Adrenal gland (tissue), 12 donors: Measurements from ENCODE around the gene TP53RK. TPM values are rescaled to one million over a fixed set of nuclear protein-coding genes. Genes with fewer than 3 reads are reported as not detected.

ENCODE experiments used
- DNase-seq, 7 donors: peaks; one replicate each; pipeline ENCODE4 v3.0.0-alpha.2; 2019 to 2020
- H3K27ac ChIP-seq, 5 donors: fragments of 200-600 bp; sonication (generic) in 4 of 5; 1 replicate in 3 of 5; 2 replicates in 2 of 5; pipeline versions ENCODE4 v1.5.1 to v1.8.0; 2016 to 2020; ENCODE audit warnings: mild to moderate bottlenecking in 1 of 5
- H3K27me3 ChIP-seq: fragments of 200-600 bp; 2 replicates; pipeline ENCODE4 v1.8.0; 2021
- H3K36me3 ChIP-seq, 2 donors: fragments of 200-600 bp; replicated peaks in 1 of 2; 1 replicate in 1 of 2; 2 replicates in 1 of 2; pipeline versions ENCODE4 v1.5.1 to v1.8.0; 2018 to 2022
- H3K4me1 ChIP-seq, 2 donors: fragments of 200-600 bp; replicated peaks in 1 of 2; 1 replicate in 1 of 2; 2 replicates in 1 of 2; pipeline versions ENCODE4 v1.5.1 to v1.8.0; 2018 to 2021
- H3K4me3 ChIP-seq, 4 donors: fragments of 200-600 bp; sonication (generic) in 3 of 4; one replicate each; pipeline ENCODE4 v1.5.1; 2016 to 2018
- H3K9me3 ChIP-seq, 3 donors: fragments of 200-600 bp; sonication (generic) in 1 of 3; replicated peaks in 1 of 3; 1 replicate in 2 of 3; 2 replicates in 1 of 3; pipeline versions ENCODE4 v1.5.1 to v1.8.0; 2016 to 2021
- CTCF ChIP-seq, 6 experiments: fragments of 450-650 bp in 4 of 6; fragments of 200-600 bp in 2 of 6; sonication (generic) in 1 of 6; IDR thresholded peaks; 1 replicate in 5 of 6; 2 replicates in 1 of 6; pipeline versions ENCODE4 v1.5.1 to v1.8.0; 2016 to 2021; ENCODE audit warnings: antibody characterized with exemption in 6 of 6, mild to moderate bottlenecking in 2 of 6, moderate library complexity in 1 of 6
- POLR2A ChIP-seq, 2 donors: fragments of 450-650 bp; IDR thresholded peaks; one replicate each; pipeline ENCODE4 v1.6.1; 2017; ENCODE audit warnings: antibody characterized with exemption in 2 of 2, mild to moderate bottlenecking in 2 of 2, moderate library complexity in 1 of 2
- WGBS, 4 donors: extraction: QIAGEN DNeasy Blood & Tissue Kit in 2 of 4; methylation state at CpG; one replicate each; pipeline versions ENCODE4 v1.1.5 to v1.1.7; 2013 to 2017; 5-methylcytosine and 5-hydroxymethylcytosine counted together
- intact Hi-C, 2 donors: fragments of 100-400 bp; cut with DNase I; formaldehyde crosslinking; loops; one replicate each; pipeline versions ENCODE4 v1.14.1 to v1.15.0; 2022 to 2023
- polyA plus RNA-seq, 3 donors: library from polyadenylated mRNA; stranded (reverse); fragments of 200-250 nt in 2 of 3; fragments of 350-450 nt in 1 of 3; fragmentation: Illumina TruSeq in 1 of 3; extraction: RNeasy Lipid Tissue Mini Kit (QIAGEN cat#74804) in 1 of 3; gene quantifications; one replicate each; pipeline ENCODE4 v1.2.3, GENCODE V29; 2013 to 2014
- total RNA-seq, 9 donors: library from RNA; depleted of rRNA in 4 of 9; stranded (reverse); fragments of >200 nt in 4 of 9; fragments of 120-200 nt in 1 of 9; fragmentation: NEBNext Ultra II Directional in 1 of 9; extraction: Animal tissue kit (Norgen Biotek cat#: 25700) in 1 of 9; gene quantifications; one replicate each; pipeline versions ENCODE4 v1.1.0 to v1.2.4, GENCODE V29; 2013 to 2023
- donor health status: healthy with polysubstance abuse.
- donor health status: Bipolar disorder and iron deficiency.
- donor health status: DM: yes; HTN: yes; CAD: no.
- donor health status: DM: no; HTN: no; CAD: no.
- donor health status: DM: no; HTN: no; CAD: no.
- donor health status: DM: yes; HTN: yes; CAD: no.

Gene TP53RK
- total and polyA plus RNA-seq, 12 donors, result 8.9 to 35.0 (median 16.9) TPM

DNA sequence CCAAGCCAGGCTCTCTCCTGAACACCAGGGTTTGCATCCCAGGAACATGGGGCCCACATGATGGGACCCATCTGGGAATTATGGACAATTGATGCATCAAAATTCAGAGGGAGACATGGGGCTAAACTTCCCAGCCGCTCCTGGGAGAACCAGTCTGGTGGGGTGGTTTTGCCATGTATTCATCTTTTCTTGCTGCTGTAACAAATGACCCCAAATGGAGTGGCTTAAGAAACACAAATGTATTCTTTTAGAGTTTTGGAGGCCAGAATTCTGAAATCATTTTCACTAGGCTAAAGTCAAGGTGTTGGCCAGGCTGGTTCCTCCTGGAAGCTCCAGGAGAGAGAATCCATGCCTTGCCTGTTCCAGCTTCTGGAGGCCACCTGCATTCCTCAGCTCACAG lies 44.5 kb downstream of the TP53RK start:
- no peaks in the 10 kb centered on the region for H3K9me3 ChIP-seq
- no peaks in the 10 kb centered on the region for H3K4me1 ChIP-seq
- no peak overlapping the region for H3K27ac ChIP-seq
- intact Hi-C loops, result no loop called here
- no peaks in the 10 kb centered on the region for H3K36me3 ChIP-seq
- WGBS, 4 donors, result 88 to 100% (median 91%) methylated on average over 1 of the region's 1 CpG; no CpG with 5 or more reads in 1 of the 4 donors
- no peak for DNase-seq
- H3K4me3 ChIP-seq, result no peak overlapping the region
- no peak for TF ChIP-seq POLR2A (IDR thresholded peaks at IDR 0.05)
- no peak for TF ChIP-seq CTCF (IDR thresholded peaks at IDR 0.05)
- H3K27me3 ChIP-seq, result no peaks in the 10 kb centered on the region

- WGBS, 4 donors, result 97 to 98% (median 97%) methylated on average over 3 of the region's 3 CpGs
- TF ChIP-seq POLR2A (IDR thresholded peaks at IDR 0.05) (no peak), CTCF (IDR thresholded peaks at IDR 0.05) (no peak)
- Histone ChIP-seq H3K9me3 (no peaks in the 10 kb centered on the region), H3K4me3 (no peak overlapping the region), H3K36me3 (no peaks in the 10 kb centered on the region), H3K27me3 (no peaks in the 10 kb centered on the region), H3K4me1 (no peaks in the 10 kb centered on the region), H3K27ac (no peak overlapping the region)
- DNase-seq, result no peak
- intact Hi-C loops, result no loop called here
These were observed 45.1 kb downstream of the TP53RK start for GRCh38 chr20:46644160-46644559.

DNA sequence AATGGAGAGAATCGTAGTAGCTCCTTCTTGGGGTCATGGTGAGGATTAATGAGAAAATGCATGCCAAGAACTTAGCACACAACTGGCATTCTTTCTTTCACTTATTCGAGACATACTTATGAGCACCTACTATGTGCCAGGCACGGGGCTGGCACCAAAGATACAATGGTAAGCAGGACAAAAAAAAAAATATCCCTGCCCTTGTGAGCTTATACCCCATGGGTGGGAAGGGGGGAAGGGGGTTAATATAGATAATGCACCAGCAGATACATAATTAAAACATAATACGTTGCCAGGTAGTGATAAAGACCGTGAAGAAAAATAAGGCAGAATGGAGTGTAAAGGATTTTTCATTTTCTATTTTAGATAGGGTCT lies 46.3 kb downstream of the TP53RK start:
- H3K27me3 ChIP-seq, result no peaks in the 10 kb centered on the region
- no peaks in the 10 kb centered on the region for H3K9me3 ChIP-seq
- H3K4me3 ChIP-seq, result no peak overlapping the region
- DNase-seq, result no peak
- no peak overlapping the region for H3K27ac ChIP-seq
- intact Hi-C loops, result no loop called here
- TF ChIP-seq CTCF (IDR thresholded peaks at IDR 0.05) (no peak), POLR2A (IDR thresholded peaks at IDR 0.05) (no peak)
- H3K36me3 ChIP-seq, result no peaks in the 10 kb centered on the region
- no peaks in the 10 kb centered on the region for H3K4me1 ChIP-seq
- WGBS, 4 donors, result 55 to 71% (median 64%) methylated on average over 5 of the region's 5 CpGs

GRCh38 chr20:46642265-46642968 lies 46.8 kb downstream of the TP53RK start:
- no peaks in the 10 kb centered on the region for H3K9me3 ChIP-seq
- no peaks in the 10 kb centered on the region for H3K4me1 ChIP-seq
- peak in 6 of 7 donors; percentile 41 to 81 (median 68) for DNase-seq
- TF ChIP-seq POLR2A (IDR thresholded peaks at IDR 0.05) (no peak), CTCF (IDR thresholded peaks at IDR 0.05) (no peak)
- H3K27ac ChIP-seq, result no peak overlapping the region
- no peaks in the 10 kb centered on the region for H3K27me3 ChIP-seq
- no peak overlapping the region for H3K4me3 ChIP-seq
- WGBS, 4 donors, result 56 to 58% (median 57%) methylated on average over 7 to 12 of the region's 12 CpGs
- intact Hi-C loops, result no loop called here
- no peaks in the 10 kb centered on the region for H3K36me3 ChIP-seq
